Stimulated activated CD4-positive, alpha-beta T cell treated with anti-CD3 and anti-CD28 coated beads, Interleukin-1b, Interleukin-23, amount 100 ng/mL, for 24 hours (primary cell): ENCODE data around the gene ERC1.
A peak's percentile ranks its signal among the peaks of the same experiment; 100 is the strongest.
"Not testable (repeated sequence)": the region's sequence is repeated elsewhere in the genome, so short reads cannot be mapped to it uniquely, and the experiment has no call there.

Experiments
- DNase-seq, 4 experiments: peaks; one replicate each; pipeline ENCODE4 v3.0.0-alpha.2; 2020; ENCODE audit warnings: low read depth in 4 of 4, low spot score in 1 of 4

Gene ERC1

DNA sequence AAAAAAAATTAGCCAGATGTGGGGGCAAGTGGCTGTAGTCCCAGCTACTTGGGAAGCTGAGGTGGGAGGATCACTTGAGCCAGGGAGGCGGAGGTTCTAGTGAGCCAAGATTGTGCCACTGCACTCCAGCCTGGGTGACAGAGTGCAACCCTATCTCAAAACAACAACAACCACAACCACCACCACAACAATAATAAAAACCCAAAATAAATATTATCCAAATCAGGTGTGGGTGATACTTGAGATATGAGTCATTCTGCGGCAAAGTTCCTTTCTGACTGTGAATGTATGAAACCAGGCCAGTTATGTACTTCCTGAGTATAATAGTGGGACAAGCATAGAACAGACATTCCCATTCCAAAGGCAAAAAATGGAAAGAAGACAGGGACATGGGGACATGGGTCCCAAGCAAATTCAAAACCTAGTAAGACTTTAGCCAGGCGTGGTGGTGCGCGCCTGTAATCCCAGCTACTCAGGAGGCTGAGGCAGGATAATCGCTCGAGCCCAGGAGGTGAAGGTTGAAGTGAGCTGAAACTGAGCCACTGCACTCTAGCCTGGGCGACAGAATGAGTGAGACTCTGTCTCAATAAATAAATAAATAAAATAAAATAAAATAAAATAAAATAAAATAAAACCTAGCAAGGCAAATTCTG lies 9.7 kb upstream of the ERC1 start:
- DNase-seq: no peak

DNA sequence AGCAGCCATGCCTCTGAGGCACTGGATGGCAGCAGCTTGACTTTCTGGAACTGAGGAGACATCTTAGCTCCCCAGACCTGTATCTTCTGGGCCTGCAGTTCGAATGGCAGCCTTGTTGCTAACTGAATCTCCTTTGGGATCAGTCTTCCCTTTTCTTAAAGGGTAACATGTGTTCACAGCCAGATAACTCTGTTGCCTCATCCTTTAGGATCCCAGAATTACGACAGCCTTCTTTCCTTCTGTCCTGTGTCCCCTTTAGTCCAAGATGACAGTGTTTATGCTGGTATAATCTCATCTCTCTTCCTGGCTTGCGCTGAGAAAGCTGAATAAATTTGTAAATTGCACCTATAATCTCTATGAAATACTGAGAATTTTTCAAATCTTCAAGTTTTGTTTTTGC lies 9.1 kb upstream of the ERC1 start:
- DNase-seq: no peak

DNA sequence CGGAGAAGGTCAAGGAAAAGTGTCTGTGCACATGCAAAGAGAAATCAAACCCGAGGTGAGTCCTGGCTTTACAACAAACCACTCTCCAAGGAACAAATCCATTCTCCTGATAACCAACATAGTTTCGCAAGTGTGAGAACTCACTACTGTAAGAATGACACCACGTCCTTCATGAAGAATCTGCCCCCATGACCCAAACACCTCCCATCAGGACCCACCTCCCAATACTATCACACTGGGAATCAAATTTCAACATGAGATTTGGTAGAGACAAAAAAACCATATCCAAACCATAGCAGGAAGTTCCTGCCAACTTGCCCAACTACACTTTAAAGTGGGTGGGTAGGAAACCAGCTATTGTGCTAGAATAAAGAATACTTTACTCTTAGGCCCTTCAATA lies 2.4 kb upstream of the ERC1 start:
- DNase-seq: no peak

DNA sequence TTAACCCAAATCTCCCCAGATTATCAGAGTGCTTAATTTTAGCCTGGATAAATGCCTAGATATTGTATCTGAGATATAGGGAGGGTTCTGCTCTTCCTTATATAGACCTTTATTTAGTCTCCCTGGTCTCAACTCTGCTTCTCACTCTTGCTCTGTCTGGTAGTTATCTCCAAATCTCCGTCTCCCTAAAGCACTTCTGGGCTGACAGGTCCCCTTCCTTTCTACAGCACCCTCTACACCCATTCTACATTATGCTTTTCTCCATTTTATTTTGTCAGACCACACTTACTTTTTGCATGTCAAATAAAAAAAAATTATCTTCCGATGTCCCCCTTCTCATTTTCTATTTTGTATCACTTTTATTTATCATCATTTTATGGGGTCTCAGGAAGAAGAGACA lies 2.0 kb upstream of the ERC1 start:
- DNase-seq: no peak

DNA sequence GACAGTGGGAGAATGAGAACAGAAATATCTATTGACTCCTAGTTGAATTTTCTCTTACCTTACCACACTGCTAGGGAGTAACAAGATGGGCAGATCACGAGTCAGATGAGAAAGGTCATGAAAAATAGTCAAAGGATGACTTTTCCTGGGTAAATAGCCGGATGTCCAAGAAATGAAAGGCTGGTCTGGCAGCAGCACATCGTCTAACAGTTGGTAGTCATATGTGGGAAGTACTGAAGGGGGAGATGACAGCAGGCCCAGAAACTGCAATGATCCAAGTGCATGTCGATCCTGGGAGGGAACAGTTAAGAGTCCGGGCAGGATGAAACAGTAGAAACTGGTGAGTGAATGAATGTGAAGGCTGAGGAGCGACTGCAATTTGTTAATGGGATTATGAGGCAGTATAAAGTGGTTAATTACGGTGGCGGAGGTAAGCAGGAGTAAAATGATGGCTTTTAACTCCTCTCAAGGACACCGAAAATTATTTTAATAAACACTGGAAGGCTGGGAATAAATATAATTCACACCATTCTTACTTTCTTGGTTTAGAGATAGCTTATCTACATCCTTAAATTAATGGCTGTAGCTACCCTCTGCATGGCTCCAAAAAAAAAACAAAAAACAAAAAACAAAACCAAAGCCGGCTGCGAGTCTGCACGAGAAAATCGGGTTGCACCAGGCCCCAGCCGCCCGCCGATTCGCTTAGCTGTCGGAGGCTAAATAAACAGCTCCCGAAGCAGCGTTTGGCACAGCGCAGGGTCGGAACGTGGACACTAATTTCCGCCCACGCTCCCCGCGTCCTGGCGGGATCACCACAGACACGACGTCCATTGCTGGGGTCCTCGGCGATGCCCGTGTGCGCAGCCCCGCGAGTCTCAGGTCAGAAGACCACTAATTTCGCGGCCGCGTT lies 1.0 kb upstream of the ERC1 start:
- DNase-seq: peak; percentile 22 to 35 (median 28)

DNA sequence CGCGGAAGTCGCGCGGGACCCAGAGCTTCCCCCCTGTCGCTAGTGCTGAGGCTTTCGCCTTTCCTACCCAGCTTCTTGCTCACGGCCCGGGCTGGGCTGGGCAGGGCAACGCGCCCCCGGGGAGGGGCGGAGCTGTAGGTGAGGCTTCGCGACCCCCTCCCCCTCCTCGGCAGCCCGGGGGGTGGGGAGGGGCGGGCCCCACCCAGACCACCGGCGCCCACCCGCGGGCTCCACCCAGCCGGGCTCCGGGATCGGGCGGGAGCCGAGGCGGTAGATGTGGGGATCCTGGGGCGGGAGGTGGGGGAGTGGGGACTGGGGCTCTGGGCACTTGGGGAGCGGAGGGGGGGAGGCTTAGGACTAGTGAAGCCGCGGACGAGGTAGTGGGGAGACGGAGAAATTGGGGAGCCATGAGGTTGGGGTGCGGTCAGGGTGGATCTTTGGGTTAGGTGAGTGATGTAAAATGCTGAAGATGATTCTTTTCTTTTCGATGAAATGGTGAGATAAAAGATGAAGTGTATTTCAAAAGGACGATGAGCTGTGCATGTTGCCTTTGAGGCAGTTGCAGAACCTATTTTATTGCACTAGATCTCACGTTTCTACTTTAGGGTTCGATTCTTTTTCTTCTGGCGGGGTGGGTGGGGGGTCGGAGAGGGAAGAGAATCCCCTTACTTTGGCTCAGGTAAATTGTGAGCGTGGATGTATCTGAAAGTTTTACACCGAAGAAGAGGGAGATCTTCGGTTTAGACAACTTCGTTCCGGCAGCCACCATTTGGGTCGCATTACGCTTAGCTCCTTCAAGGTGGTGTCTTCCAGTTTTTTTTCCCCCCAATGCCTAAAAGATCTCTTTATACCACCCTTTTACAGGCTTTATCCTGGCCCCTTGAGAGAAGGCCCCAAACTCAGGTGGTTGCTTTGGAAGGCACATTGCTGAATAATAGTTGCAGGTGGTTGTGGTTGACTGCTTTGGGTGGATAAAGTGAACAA lies 619 bp downstream of the ERC1 start:
- no peak for DNase-seq

DNA sequence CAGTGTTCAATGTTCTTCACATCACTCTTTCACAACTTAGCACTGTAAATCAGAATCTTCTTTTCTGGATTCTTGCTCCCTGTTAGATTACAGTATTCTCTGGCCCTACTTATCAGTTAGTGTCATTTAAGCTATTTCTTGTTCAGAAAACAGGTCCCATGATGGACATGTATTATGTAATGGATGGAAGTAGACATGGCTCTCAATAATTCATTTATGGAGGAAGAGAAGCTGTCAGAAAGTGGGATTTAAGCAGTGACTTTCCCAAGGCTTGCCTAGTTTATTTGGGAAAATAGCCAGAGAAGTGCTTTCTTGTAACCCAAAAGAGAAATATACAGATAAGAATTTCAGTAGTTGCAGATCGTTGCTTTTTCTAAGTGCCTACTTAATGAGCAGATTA lies 1.6 kb downstream of the ERC1 start:
- DNase-seq: no peak

DNA sequence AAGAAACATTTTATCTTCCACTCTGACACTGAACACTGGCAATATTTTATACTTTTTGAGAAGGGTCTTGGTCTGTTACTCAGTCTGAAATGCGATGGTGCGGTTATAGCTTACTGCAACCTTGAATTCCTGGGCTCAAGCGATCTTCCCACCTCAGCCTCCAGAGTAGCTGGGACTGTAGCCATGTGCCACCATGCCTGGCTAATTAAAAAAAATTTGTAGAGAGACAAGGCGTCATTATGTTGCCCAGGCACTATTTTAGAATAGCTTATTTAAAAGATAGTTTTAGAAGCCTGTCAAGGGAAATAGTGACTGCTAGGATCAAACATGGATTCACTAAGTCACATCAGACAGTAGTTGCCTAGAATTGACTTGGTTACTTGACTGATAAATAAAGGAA lies 5.9 kb downstream of the ERC1 start:
- no peak for DNase-seq

DNA sequence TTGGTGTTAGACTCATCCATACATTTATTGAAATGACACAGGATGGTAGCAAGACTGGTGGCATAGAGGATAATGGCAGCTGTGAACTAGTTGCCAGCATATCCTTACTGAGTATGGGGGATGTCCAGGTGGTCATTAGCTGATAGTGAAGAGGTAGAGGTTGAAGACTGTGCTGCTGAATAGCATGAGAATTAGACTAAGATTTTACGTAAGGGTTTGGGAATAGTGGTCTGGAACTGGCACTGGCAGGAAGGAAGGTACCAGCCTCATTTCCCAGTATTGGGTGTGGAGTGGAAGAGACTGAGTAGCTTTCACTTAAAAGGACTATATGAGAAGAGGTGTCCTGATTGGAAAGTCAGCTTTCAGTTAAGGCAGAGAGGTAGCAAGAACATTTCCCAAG lies 6.5 kb downstream of the ERC1 start:
- no peak for DNase-seq

DNA sequence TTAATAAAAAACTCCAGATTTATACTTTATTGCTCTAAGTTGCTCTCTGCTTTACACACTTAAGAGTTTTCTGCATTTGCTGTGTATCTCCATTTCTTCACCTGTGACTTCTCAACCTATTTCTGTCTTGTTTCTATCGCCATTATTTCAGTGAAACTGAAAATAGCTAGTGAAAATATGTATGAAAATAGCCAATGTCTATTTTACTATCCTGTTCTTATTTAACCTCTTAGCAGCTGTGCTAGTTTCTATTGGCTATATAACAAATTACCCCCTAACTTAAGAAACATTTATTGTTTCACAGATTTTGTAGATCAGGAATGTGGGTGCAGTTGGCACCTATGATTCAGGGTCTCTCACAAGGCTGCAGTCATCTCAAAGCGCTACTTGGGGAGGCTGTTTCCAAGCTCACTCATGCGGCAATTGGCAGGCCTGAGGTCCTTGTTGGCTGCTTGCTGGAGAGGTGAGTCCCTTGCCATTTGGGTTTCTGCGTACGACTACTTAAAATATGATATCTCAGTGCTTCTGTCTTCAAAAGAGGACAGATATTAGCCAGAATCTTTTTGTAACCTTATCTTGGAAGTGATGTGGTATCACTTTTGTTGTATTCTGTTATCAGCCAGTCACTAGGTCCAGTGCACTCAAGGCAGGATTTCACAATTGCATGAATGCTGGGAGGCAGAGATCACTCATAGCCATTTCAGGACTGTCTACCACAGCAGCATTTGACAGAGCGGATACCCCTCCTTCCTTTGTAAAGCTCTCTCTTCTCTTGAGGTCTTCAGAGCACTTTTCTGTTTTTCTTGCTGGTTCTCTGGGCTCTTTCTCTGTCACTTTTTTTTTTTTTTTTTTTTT lies 7.2 kb downstream of the ERC1 start:
- no peak for DNase-seq

DNA sequence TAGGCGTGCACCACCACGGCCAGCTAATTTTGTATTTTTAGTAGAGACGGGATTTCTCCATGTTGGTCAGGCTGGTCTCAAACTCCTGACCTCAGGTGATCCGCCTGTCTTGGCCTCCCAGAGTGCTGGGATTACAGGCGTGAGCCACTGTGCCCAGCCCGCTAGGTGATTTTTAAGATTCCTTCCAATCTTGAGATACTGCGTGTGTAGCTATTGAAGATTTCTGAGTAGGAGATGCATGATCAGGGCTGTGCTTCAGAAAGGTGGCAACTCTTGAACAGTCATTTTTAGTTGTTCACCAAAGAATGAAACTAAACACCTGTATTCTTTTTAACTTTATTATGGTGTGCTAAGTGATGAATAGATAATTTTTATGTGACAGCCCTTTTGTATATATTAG lies 8.7 kb downstream of the ERC1 start:
- DNase-seq: not testable (repeated sequence)

DNA sequence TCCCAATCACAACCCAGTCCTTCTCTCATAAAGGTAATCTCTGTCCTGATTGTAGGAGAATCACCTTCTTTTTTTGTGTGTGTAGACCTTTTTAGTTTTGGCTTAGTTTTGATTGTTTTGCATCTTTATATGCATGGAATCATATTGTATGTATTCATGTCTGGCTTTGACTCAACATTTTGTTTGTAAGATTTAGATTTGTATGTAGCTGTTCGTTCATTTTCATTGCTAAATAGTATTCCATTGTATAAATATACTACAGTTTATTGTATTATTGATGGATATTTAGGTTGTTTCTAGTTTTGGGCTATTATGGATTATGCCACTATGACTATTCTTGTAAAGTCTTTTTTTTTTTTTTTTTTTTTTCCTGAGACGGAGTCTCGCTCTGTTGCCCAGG lies 10.5 kb downstream of the ERC1 start:
- DNase-seq: no peak

DNA sequence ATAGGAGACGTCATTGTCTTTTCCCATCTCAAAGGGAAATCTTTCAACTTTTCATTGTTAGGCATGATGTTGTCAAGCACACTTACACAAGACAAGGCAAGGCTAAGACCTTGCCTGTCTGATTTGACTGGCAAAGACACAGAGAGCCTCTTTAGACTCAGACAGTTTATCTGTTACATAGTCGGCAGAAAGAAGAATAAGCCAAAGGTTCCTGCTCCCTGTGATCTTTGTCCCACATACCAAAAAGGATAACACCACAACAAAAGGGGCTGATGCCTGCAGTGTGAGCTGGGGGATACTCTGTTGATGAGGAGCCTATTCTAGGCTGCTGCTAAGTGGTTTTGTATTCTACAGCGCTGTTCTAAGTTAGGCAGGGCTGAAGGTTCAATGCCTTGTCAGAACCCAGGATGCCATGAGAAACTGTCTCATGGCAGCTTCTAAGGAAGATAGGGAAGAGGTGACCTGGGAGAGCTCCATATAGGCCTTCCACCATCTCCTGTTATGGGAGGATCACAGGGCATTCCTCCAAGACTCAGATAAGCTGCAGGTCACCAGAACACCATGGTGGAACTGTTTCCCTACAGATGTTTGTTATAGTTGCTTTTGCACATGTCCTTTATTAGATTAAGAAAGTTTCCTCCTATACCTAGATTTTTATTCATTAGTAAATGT lies 12.7 kb downstream of the ERC1 start:
- no peak for DNase-seq

DNA sequence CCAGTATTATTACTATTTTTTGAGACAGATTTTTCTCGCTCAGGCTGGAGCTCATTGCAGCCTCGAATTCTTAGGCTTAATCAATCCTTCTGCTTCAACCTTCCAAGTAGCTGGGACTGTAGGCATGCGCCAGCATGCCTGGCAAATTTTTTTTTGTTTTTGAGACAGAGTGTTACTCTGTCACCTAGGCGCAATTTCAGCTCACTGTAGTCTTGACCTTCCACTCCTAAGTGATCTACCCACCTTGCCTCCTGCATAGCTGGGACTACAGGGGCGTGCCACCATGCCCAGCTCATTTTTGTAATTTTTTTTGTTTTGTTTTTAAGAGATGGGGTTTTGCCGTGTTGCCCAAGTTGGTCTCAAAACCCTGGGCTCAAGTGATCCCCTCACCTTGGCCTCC lies 15.2 kb downstream of the ERC1 start:
- DNase-seq: no peak

DNA sequence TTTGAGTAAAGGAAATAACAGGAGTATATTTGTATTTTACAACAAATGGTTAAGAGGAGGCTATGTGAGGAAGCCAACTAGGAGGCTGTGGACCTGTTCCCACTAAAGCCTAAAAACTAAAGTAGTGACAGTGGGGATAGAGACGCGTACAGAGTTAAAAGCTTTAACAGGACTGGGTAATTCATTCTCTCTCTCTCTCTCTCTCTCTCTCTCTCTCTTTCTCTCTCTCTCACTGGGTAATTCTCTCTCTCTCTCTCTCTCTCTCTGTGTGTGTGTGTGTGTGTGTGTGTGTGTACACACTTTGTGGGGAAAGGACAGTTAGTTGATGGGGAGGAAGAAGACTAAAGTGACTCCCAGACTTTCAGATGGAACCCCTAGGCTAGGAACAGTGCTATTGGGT lies 16.3 kb downstream of the ERC1 start:
- DNase-seq: no peak

DNA sequence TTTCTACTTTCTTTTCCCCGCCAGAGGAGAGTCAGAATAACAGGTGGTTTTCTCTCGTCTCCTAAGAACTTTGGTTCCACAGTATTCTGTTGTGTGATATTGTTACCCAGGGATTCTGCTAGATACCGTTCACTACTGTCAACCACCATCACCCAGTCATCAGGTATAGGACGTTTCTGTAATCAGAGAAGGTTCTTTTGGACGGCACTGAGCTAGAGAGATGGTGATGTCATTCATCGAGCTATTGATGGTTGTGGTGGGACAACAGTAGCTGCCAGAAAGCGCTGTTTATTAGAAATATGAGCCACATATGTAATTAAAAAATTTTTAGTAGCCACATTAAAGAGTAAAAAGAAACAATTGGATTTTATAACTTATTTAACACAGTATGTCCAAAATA lies 17.0 kb downstream of the ERC1 start:
- DNase-seq: no peak

DNA sequence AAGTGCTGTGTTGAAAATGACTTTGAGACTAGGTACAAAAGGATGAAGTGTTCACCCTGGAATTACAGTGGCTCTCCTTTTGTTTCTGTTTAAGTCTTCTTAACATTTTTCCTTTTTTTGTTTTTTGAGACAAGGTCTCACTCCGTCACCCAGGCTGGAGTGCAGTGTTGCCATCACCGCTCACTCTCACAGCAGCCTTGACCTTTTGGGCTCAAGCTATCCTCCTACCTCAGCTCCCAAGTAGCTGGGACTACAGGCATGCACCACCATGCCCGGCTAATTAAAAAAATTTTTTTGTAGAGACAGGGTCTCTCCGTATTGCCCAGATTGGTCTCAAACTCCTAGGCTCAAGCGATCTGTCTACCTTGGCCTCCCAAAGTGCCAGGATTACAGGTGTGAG lies 20.1 kb downstream of the ERC1 start:
- DNase-seq: no peak

DNA sequence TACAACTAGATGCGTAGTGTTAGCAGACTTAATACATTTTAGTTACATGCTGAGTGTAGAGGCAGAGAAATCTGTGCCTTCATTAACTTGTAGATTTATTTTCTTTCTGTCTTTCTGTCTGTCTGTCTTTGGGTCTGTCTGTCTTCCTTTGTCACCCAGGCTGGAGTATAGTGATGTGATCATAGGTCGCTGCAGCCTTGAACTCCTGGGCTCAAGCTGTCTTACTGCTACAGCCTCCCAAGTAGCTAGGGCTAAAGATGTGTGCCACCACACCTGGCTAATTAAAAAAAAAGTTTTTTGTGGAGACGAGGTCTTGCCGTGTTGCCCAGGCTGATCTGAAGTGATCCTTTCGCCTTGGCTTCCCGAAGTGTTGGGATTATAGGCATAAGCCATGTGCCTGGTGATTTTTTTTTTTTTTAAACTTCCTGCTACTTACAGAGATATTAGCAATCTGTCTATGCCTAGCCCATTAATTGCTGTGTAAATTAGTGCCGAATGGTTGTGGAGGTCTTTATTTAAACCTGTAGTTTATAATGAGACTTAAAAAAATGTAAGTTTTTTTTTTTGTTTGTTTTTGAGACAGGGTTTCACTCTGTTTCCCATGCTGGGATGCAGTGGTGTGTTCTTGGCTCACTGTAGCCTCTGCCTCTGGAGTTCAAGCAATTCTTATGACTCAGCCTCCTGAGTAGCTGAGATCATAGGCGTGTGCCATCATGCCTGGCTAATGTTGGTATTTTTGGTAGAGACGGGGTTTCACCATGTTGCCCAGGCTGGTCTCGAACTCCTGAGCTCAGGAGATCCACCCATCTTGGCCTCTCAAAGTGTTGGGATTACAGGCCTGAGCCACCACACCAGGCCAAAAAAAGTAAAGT lies 22.8 kb downstream of the ERC1 start:
- DNase-seq: no peak

DNA sequence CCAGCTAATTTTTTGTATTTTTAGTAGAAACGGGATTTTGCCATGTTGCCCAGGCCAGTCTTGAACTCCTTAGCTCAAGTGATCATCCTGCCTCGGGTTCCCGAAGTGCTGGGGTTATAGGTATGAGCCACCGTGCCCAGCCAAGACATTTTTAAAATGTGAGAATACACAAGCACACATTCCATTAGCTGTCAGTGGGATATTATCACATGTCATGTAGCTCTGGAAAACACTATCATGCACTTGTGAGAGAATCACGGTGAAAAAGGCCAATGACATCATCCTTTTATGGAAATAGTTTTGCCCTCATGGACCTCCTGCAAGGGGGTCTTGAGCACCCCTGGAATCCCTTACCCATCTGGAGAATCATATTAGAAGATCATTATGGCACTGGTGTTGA lies 28.3 kb downstream of the ERC1 start:
- DNase-seq: no peak
